Non-pigmented ciliary epithelial cell (primary cell): ENCODE data around the gene MARVELD2.
"Not testable (repeated sequence)": the region's sequence is repeated elsewhere in the genome, so short reads cannot be mapped to it uniquely, and the experiment has no call there.

Experiments used
- DNase-seq: peaks from one replicate; pipeline ENCODE4 v3.0.0-alpha.2; 2010; ENCODE audit warnings: low read depth

Gene MARVELD2

GRCh38 chr5:69450116-69450515 is 35.2 kb downstream of the MARVELD2 start:
- DNase-seq, result peak; percentile 81

- DNase-seq, result not testable (repeated sequence)
Observed at GRCh38 chr5:69450527-69450926, 35.6 kb downstream of the MARVELD2 start.

- no peak for DNase-seq
Observed at GRCh38 chr5:69451941-69452647, 37.2 kb downstream of the MARVELD2 start.

GRCh38 chr5:69453487-69453886 is 38.6 kb downstream of the MARVELD2 start:
- DNase-seq, result not testable (repeated sequence)

GRCh38 chr5:69454460-69455249 is 39.7 kb downstream of the MARVELD2 start:
- DNase-seq, result no peak

- DNase-seq, result not testable (repeated sequence)
Observed at GRCh38 chr5:69455428-69455988, 40.6 kb downstream of the MARVELD2 start.

- DNase-seq, result no peak
Observed at GRCh38 chr5:69462170-69462569, 47.3 kb downstream of the MARVELD2 start.

- not testable (repeated sequence) for DNase-seq
Observed at GRCh38 chr5:69466375-69466774, 51.5 kb downstream of the MARVELD2 start.

- no peak for DNase-seq
Observed at GRCh38 chr5:69467442-69468225, 52.7 kb downstream of the MARVELD2 start.

- DNase-seq, result no peak
Observed at GRCh38 chr5:69468631-69469030, 53.7 kb downstream of the MARVELD2 start.

GRCh38 chr5:69471516-69471915 is 56.6 kb downstream of the MARVELD2 start:
- DNase-seq, result not testable (repeated sequence)

- not testable (repeated sequence) for DNase-seq
Observed at GRCh38 chr5:69472535-69473143, 57.7 kb downstream of the MARVELD2 start.

- DNase-seq, result no peak
Observed at GRCh38 chr5:69477170-69477569, 62.3 kb downstream of the MARVELD2 start.

GRCh38 chr5:69478296-69478695 is 63.4 kb downstream of the MARVELD2 start:
- not testable (repeated sequence) for DNase-seq

- no peak for DNase-seq
Observed at GRCh38 chr5:69484891-69485290, 70.0 kb downstream of the MARVELD2 start.

- DNase-seq, result no peak
Observed at GRCh38 chr5:69485471-69485870, 70.6 kb downstream of the MARVELD2 start.

- no peak for DNase-seq
Observed at GRCh38 chr5:69489246-69489645, 74.3 kb downstream of the MARVELD2 start.

- no peak for DNase-seq
Observed at GRCh38 chr5:69491027-69491426, 76.1 kb downstream of the MARVELD2 start.

- DNase-seq, result no peak
Observed at GRCh38 chr5:69491838-69492390, 77.0 kb downstream of the MARVELD2 start.

GRCh38 chr5:69492391-69492922 is 77.5 kb downstream of the MARVELD2 start, which contains the start of gene OCLN:
Gene OCLN, plus strand, starts transcription at chr5:69492790. Its CDS starts 11,455 bp downstream, at chr5:69504245.
- no peak for DNase-seq

GRCh38 chr5:69492923-69493395 is 78.0 kb downstream of the MARVELD2 start:
- no peak for DNase-seq
